Endothelial cell of umbilical vein (primary cell): Measurements from ENCODE around the gene PPP5C. TPM values are rescaled to one million over a fixed set of nuclear protein-coding genes. Genes with fewer than 3 reads are reported as not detected.

Source experiments
- BruUV-seq: library from RNA; stranded (reverse); fragments of 400-500 nt; replicated peaks from 2 replicates; lab custom pipeline; 2021; lab: Mats Ljungman, UMichigan
- CTCF ChIA-PET: fragments of 300-600, 350-600 bp; sonication (Branson Sonifier 250); formaldehyde crosslinking; loops from one replicate; lab custom pipeline; 2021; ENCODE audit warnings: antibody characterized with exemption, inconsistent platforms; lab: Charles Lee
- POLR2A ChIA-PET: fragments of 300-600, 350-600 bp; sonication (Branson Sonifier 250); formaldehyde crosslinking; loops from one replicate; lab custom pipeline; 2021; ENCODE audit warnings: antibody characterized with exemption, inconsistent platforms; lab: Charles Lee
- DNase-seq: peaks from one replicate; pipeline ENCODE4 v3.0.0-alpha.2; 2011; ENCODE audit warnings: low read depth, low spot score
- FAIRE-seq: peaks from 2 replicates; lab custom pipeline; 2011; peaks lifted over from hg19 to GRCh38; lab: Jason Lieb, UNC
- H2AFZ ChIP-seq: 2 replicates; pipeline ENCODE4 v1.6.0; 2012; ENCODE audit warnings: low read depth, low read length, control low read depth, inconsistent platforms
- H3K27ac ChIP-seq: 2 replicates; pipeline ENCODE4 v1.5.1; 2011; ENCODE audit warnings: low read depth, mild to moderate bottlenecking, control low read depth, low read length, moderate library complexity; ENCODE audit not compliant: insufficient read depth
- H3K27me3 ChIP-seq, 2 experiments: 2 replicates each; pipeline versions ENCODE4 v1.6.0 to v1.6.1; 2011; ENCODE audit warnings: low read length in 2 of 2, mixed read lengths in 1 of 2; ENCODE audit not compliant: control insufficient read depth in 2 of 2, insufficient read depth in 2 of 2
- H3K36me3 ChIP-seq, 2 experiments: 2 replicates in 1 of 2; 3 replicates in 1 of 2; pipeline ENCODE4 v1.5.1; 2011; ENCODE audit warnings: low read length in 2 of 2, mild to moderate bottlenecking in 1 of 2, moderate library complexity in 1 of 2; ENCODE audit not compliant: control insufficient read depth in 2 of 2, insufficient read depth in 2 of 2; ENCODE audit errors: extremely low read depth in 1 of 2
- H3K4me1 ChIP-seq: 3 replicates; pipeline ENCODE4 v1.5.1; 2011; ENCODE audit warnings: mild to moderate bottlenecking, low read length; ENCODE audit not compliant: control insufficient read depth, insufficient read depth; ENCODE audit errors: extremely low read depth
- H3K4me2 ChIP-seq: 2 replicates; pipeline ENCODE4 v1.6.1; 2011; ENCODE audit warnings: low read length, control low read depth, mixed read lengths; ENCODE audit not compliant: insufficient read depth
- H3K4me3 ChIP-seq, 3 experiments: fragments of 200-600 bp in 1 of 3; sonication (generic), shearing (Covaris generic) in 1 of 3; replicated peaks in 1 of 3; 2 replicates each; pipeline ENCODE4 v1.5.1; 2011 to 2016; ENCODE audit warnings: control low read depth in 3 of 3, low read length in 3 of 3, mild to moderate bottlenecking in 2 of 3, inconsistent platforms in 1 of 3, low read depth in 1 of 3, moderate library complexity in 1 of 3; ENCODE audit not compliant: insufficient read depth in 1 of 3
- H3K79me2 ChIP-seq: 2 replicates; pipeline ENCODE4 v1.6.0; 2012; ENCODE audit warnings: low read length, inconsistent platforms; ENCODE audit not compliant: control insufficient read depth, insufficient read depth
- H3K9ac ChIP-seq: replicated peaks from 2 replicates; pipeline ENCODE3; 2011; ENCODE audit warnings: low read length, control low read depth; ENCODE audit not compliant: insufficient read depth; ENCODE audit errors: extremely low read depth
- H3K9me1 ChIP-seq: replicated peaks from 3 replicates; pipeline ENCODE4 v1.6.0; 2011; ENCODE audit warnings: mild to moderate bottlenecking, low read length; ENCODE audit not compliant: control insufficient read depth, insufficient read depth; ENCODE audit errors: extremely low read depth
- H3K9me3 ChIP-seq: replicated peaks from 2 replicates; pipeline ENCODE4 v1.5.1; 2012; ENCODE audit warnings: low read length, inconsistent platforms; ENCODE audit not compliant: control insufficient read depth, insufficient read depth
- H4K20me1 ChIP-seq: replicated peaks from 2 replicates; pipeline ENCODE3; 2011; ENCODE audit warnings: mild to moderate bottlenecking, low read length; ENCODE audit not compliant: control insufficient read depth, insufficient read depth; ENCODE audit errors: extremely low read depth
- EZH2 ChIP-seq: IDR thresholded peaks from 2 replicates; pipeline ENCODE4 v1.6.1; 2012; ENCODE audit warnings: borderline replicate concordance, low read depth, mild to moderate bottlenecking, moderate library complexity, low read length, inconsistent platforms; ENCODE audit not compliant: severe bottlenecking
- FOS ChIP-seq: IDR thresholded peaks from 2 replicates; pipeline ENCODE4 v1.6.1; 2011; ENCODE audit warnings: mild to moderate bottlenecking, low read length, moderate library complexity, borderline replicate concordance; ENCODE audit not compliant: insufficient read depth
- GATA2 ChIP-seq: IDR thresholded peaks from 2 replicates; pipeline ENCODE4 v1.7.0; 2011; ENCODE audit warnings: low read depth, mild to moderate bottlenecking, moderate library complexity, mixed read lengths, low read length; ENCODE audit not compliant: insufficient read length, insufficient read depth
- JUN ChIP-seq: IDR thresholded peaks from 2 replicates; pipeline ENCODE4 v1.6.1; 2011; ENCODE audit warnings: borderline replicate concordance, low read depth; ENCODE audit not compliant: insufficient read length, insufficient read depth
- MYC ChIP-seq: IDR thresholded peaks from one replicate; pipeline ENCODE4 v1.6.1; 2011; ENCODE audit warnings: mild to moderate bottlenecking, low read depth, low read length
- POLR2A ChIP-seq: IDR thresholded peaks from 2 replicates; pipeline ENCODE4 v1.6.1; 2012; ENCODE audit warnings: low read depth, mild to moderate bottlenecking, control low read depth, low read length
- POLR2AphosphoS5 ChIP-seq: IDR thresholded peaks from 2 replicates; pipeline ENCODE4 v1.6.1; 2012; ENCODE audit warnings: low read depth, mild to moderate bottlenecking, control low read depth, low read length, moderate library complexity; ENCODE audit not compliant: insufficient read depth
- dilution Hi-C: fragments of 300-500 bp; cut with MboI; formaldehyde crosslinking; loops from one replicate; pipeline ENCODE4 v1.15.0; 2019; ENCODE audit warnings: low sequenced_read_pairs; ENCODE audit not compliant: extremely low pct_ligation_motif_present
- intact Hi-C: fragments of 100-400 bp; cut with micrococcal nuclease; formaldehyde crosslinking; loops from one replicate; pipeline ENCODE4 v1.10.0; 2022
- polyA plus RNA-seq, 4 experiments: library from polyadenylated mRNA; depleted of rRNA in 3 of 4; stranded (reverse) in 3 of 4; unstranded in 1 of 4; fragments of >200 nt; gene quantifications; 2 replicates each; pipeline versions ENCODE4 v1.2.1 to v1.2.3, GENCODE V29; 2011 to 2012; ENCODE audit warnings: missing spikeins in 1 of 4
- total RNA-seq: library from RNA; stranded (reverse); gene quantifications from 2 replicates; pipeline ENCODE4 v1.2.3, GENCODE V29; 2021
- TF ChIP-seq, protein P1 (sequence below): IDR thresholded peaks from 2 replicates; pipeline ENCODE4 v1.6.1; 2011; ENCODE audit not compliant: insufficient read depth, insufficient read length
- TF ChIP-seq, protein P2 (sequence below), 2 donors: IDR thresholded peaks; 1 replicate in 1 of 2; 2 replicates in 1 of 2; pipeline ENCODE4 v1.5.1; 2011; ENCODE audit warnings: low read length in 2 of 2, mild to moderate bottlenecking in 2 of 2, moderate library complexity in 2 of 2, control low read depth in 1 of 2, inconsistent platforms in 1 of 2, low read depth in 1 of 2; ENCODE audit not compliant: insufficient read depth in 1 of 2; ENCODE audit errors: extremely low read depth in 1 of 2

PPP5C gene
- total and polyA plus RNA-seq, 2 donors (not counting 3 experiments of a cell fraction or from before 2014, with no cell fraction given): 114 to 172 TPM

DNA sequence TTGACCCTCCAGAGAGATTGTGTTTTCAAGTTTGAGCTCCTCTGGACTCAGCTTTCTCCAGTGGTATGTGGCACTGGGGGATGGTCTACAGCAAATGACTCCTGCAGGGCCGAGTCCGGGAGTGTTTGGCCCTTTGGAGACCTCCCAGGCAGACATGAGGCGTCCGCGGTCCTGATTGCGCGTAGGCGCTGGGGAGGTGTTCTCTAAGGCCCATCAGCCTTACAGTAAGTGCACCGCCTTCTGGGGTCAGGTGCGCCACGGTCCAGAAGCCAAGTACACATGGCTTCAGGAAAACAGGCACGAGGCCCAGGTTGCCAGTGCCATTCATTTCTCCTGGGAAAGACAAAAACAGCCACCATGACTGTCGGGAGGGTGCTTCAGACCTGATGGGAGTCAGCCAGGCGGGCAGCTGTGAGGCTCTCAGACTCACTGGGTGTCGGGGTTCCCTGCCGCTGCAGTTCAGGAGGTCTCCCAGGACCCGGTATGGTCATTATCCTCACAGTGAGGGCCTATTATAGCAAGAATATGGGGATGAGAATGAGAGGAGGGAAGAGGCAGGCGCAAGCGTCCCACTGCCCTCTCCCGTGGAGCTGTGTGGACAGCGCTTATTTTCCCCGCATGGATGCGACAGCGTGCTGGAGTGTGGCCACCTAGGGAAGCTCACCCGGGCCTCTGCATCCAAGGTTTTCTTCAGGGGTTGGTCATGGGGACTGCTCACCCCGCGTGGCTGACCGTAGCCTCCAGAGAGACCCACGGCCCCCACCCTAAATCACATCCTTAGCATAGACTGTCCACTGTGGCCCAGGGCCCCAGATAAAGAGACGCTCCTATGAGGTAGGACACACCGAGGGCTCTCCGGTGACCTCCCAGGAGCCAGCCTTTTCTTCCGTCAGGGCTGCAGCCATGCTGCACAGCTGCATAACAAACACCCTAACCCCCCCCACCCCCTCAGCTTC is 44.7 kb downstream of the PPP5C start:
- intact Hi-C loops (no loop called here), dilution Hi-C loops (no loop called here)
- Histone ChIP-seq H3K27ac (no peak overlapping the region), H3K4me3 (no peak overlapping the region), H3K27me3 (no peaks in the 10 kb centered on the region), H3K36me3 (peaks cover 15 to 39% of the 10 kb centered on the region in 2 experiments), H4K20me1 (no peaks in the 10 kb centered on the region), H3K9ac (no peak overlapping the region), H3K9me3 (no peaks in the 10 kb centered on the region), H3K79me2 (no peaks in the 10 kb centered on the region), H3K4me2 (no peak overlapping the region), H2AFZ (no peak overlapping the region), H3K9me1 (no peaks in the 10 kb centered on the region), H3K4me1 (no peaks in the 10 kb centered on the region)
- DNase-seq: no peak
- POLR2A ChIA-PET: no interaction called here
- FAIRE-seq: no peak
- no TSS peak for BruUV-seq
- CTCF ChIA-PET: interaction anchor here (1.1 to 1.8 kb wide), 5 partner anchors 11 to 138 kb away, joined by 3 to 5 read pairs (median 3); no protein-coding TSS in a partner anchor
- TF ChIP-seq MYC: no peak
- TF ChIP-seq, protein P1, sequence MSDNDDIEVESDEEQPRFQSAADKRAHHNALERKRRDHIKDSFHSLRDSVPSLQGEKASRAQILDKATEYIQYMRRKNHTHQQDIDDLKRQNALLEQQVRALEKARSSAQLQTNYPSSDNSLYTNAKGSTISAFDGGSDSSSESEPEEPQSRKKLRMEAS: no peak
- no peak for TF ChIP-seq POLR2A
- TF ChIP-seq EZH2: no peak
- TF ChIP-seq GATA2: no peak
- no peak for TF ChIP-seq POLR2AphosphoS5
- no peak for TF ChIP-seq FOS
- no peak for TF ChIP-seq JUN
- TF ChIP-seq, protein P2, sequence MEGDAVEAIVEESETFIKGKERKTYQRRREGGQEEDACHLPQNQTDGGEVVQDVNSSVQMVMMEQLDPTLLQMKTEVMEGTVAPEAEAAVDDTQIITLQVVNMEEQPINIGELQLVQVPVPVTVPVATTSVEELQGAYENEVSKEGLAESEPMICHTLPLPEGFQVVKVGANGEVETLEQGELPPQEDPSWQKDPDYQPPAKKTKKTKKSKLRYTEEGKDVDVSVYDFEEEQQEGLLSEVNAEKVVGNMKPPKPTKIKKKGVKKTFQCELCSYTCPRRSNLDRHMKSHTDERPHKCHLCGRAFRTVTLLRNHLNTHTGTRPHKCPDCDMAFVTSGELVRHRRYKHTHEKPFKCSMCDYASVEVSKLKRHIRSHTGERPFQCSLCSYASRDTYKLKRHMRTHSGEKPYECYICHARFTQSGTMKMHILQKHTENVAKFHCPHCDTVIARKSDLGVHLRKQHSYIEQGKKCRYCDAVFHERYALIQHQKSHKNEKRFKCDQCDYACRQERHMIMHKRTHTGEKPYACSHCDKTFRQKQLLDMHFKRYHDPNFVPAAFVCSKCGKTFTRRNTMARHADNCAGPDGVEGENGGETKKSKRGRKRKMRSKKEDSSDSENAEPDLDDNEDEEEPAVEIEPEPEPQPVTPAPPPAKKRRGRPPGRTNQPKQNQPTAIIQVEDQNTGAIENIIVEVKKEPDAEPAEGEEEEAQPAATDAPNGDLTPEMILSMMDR (IDR thresholded peaks at IDR 0.05; ENCODE audit: extremely low read depth in 1 of 2, insufficient read depth in 1 of 2, low read depth in 1 of 2, low read length in 2 of 2): no peak
